NCI-H1048 (cell line): ENCODE data around the gene SNF8.

Experiments
- DNase-seq: peaks from one replicate; lab custom pipeline; 2025; lab: John Stamatoyannopoulos, UW

Gene SNF8

GRCh38 chr17:48929812-48930165, 14.9 kb downstream of the SNF8 start:
- DNase-seq, result no peak

GRCh38 chr17:48928876-48929811, 15.5 kb downstream of the SNF8 start:
- no peak for DNase-seq

GRCh38 chr17:48927978-48928745, 16.5 kb downstream of the SNF8 start:
- no peak for DNase-seq

GRCh38 chr17:48925991-48926342, 18.7 kb downstream of the SNF8 start:
- no peak for DNase-seq

- no peak for DNase-seq
Observed at GRCh38 chr17:48925251-48925990, 19.2 kb downstream of the SNF8 start.

GRCh38 chr17:48915459-48916282, 29.0 kb downstream of the SNF8 start:
- no peak for DNase-seq

GRCh38 chr17:48912476-48912875, 32.2 kb downstream of the SNF8 start:
- no peak for DNase-seq

- DNase-seq, result no peak
Observed at GRCh38 chr17:48910370-48910769, 34.3 kb downstream of the SNF8 start.

- no peak for DNase-seq
Observed at GRCh38 chr17:48909783-48910182, 34.9 kb downstream of the SNF8 start.

GRCh38 chr17:48908853-48909394, 35.7 kb downstream of the SNF8 start:
- peak; percentile 70 for DNase-seq

- peak; percentile 69 for DNase-seq
Observed at GRCh38 chr17:48908047-48908843, 36.4 kb downstream of the SNF8 start, which contains the start of gene UBE2Z. TSS of gene UBE2Z (plus strand) at chr17:48908407. CDS start at chr17:48908504, 97 bp downstream.

GRCh38 chr17:48907713-48908046, 37.0 kb downstream of the SNF8 start:
- no peak for DNase-seq

GRCh38 chr17:48905987-48906515, 38.6 kb downstream of the SNF8 start:
- DNase-seq, result no peak

GRCh38 chr17:48904428-48904827, 40.2 kb downstream of the SNF8 start:
- DNase-seq, result no peak

GRCh38 chr17:48903401-48903800, 41.2 kb downstream of the SNF8 start:
- no peak for DNase-seq

- DNase-seq, result no peak
Observed at GRCh38 chr17:48901241-48901640, 43.4 kb downstream of the SNF8 start.

- DNase-seq, result no peak
Observed at GRCh38 chr17:48894886-48895285, 49.8 kb downstream of the SNF8 start.

- DNase-seq, result no peak
Observed at GRCh38 chr17:48893646-48894508, 50.8 kb downstream of the SNF8 start.

GRCh38 chr17:48892940-48893645, 51.5 kb downstream of the SNF8 start:
- no peak for DNase-seq
